ENCODE measurements around the gene PALD1.

DNA sequence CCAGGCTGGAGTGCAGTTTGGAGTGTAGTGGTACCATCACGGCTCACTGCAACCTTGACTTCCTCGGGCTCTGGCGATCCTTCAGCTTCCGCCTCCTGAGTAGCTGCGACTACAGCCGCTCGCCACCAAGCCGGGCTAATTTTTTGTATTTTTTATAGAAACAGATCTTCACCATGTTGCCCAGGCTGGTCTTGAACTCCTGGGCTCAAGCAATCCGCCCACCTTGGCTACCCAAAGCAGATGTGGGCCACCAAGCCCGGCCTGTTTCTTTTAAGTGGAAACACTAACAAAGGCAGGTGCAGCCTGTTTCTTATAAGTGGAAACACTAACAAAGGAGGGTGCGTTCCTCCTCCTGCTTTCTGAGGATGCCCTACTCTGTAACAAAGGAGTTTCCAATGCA is 105.8 kb downstream of the PALD1 start:
- TF ChIP-seq CTCF (conservative IDR thresholded peaks at IDR 0.05 in 1 of 2, IDR thresholded peaks at IDR 0.05 in 1 of 2; ENCODE audit: low read depth in 1 of 2, low read length in 2 of 2): no peak
- TF ChIP-seq EZH2 (IDR thresholded peaks at IDR 0.05; ENCODE audit: low read length, missing control alignments): no peak

Measured in fibroblast of lung (primary cell).